K562 (cell line): ENCODE measurements around the gene NANS. TPM values are rescaled to one million over a fixed set of nuclear protein-coding genes. Genes with fewer than 3 reads are reported as not detected.

Source experiments
- CSDE1 ChIP-seq, 2 experiments: fragments of 450-650 bp; IDR thresholded peaks; 2 replicates each; pipeline ENCODE4 v1.6.1; 2016; ENCODE audit warnings: mild to moderate bottlenecking in 1 of 2
- CTCF ChIP-seq, 3 experiments: IDR thresholded peaks in 2 of 3; conservative IDR thresholded peaks in 1 of 3; 2 replicates each; pipeline ENCODE4 v1.5.1; 2011 to 2012; ENCODE audit warnings: low read length in 3 of 3, mild to moderate bottlenecking in 3 of 3, control low read depth in 2 of 3, improper control_type of control experiment in 1 of 3, inconsistent platforms in 1 of 3, low read depth in 1 of 3, mixed read lengths in 1 of 3, moderate library complexity in 1 of 3; ENCODE audit not compliant: insufficient read depth in 2 of 3
- DEAF1 ChIP-seq: fragments of 450-650 bp; formaldehyde crosslinking; IDR thresholded peaks from 2 replicates; pipeline ENCODE4 v1.4.0; 2020; ENCODE audit warnings: mild to moderate bottlenecking, moderate library complexity
- ESRRA ChIP-seq: fragments of 450-650 bp; IDR thresholded peaks from 2 replicates; pipeline ENCODE4 v1.6.1; 2014; ENCODE audit warnings: low read depth, mild to moderate bottlenecking, moderate library complexity, borderline replicate concordance
- FOXO4 ChIP-seq: fragments of 450-650 bp; formaldehyde crosslinking; IDR thresholded peaks from 2 replicates; pipeline ENCODE4 v1.4.0; 2020; ENCODE audit warnings: mild to moderate bottlenecking, moderate library complexity
- L3MBTL2 ChIP-seq: fragments of 450-650 bp; IDR thresholded peaks from 2 replicates; pipeline ENCODE4 v1.6.1; 2016; ENCODE audit warnings: mild to moderate bottlenecking, moderate library complexity
- RCOR1 ChIP-seq, 2 experiments: IDR thresholded peaks; 2 replicates each; pipeline ENCODE4 v1.6.1; 2012; ENCODE audit warnings: low read depth in 2 of 2, low read length in 2 of 2, borderline replicate concordance in 1 of 2, improper control_type of control experiment in 1 of 2
- REST ChIP-seq, 2 experiments: fragments of 450-650 bp; formaldehyde crosslinking in 1 of 2; IDR thresholded peaks; 2 replicates each; pipeline versions ENCODE4 v1.4.0 to v1.6.1; 2014 to 2020; ENCODE audit warnings: mild to moderate bottlenecking in 2 of 2, borderline replicate concordance in 1 of 2, low read depth in 1 of 2
- RFX1 ChIP-seq: fragments of 450-650 bp; IDR thresholded peaks from 2 replicates; pipeline ENCODE4 v1.6.1; 2016; ENCODE audit warnings: mild to moderate bottlenecking, moderate library complexity
- ZEB2 ChIP-seq: fragments of 450-650 bp; IDR thresholded peaks from 2 replicates; pipeline ENCODE4 v1.6.1; 2016
- ZFX ChIP-seq: sonication (generic); formaldehyde crosslinking; IDR thresholded peaks from 2 replicates; pipeline ENCODE4 v1.8.0; 2022; ENCODE audit warnings: mild to moderate bottlenecking, missing genetic modification reagents, moderate library complexity
- ZNF263 ChIP-seq: sonication (generic); formaldehyde crosslinking; IDR thresholded peaks from 2 replicates; pipeline ENCODE4 v1.8.0; 2022; ENCODE audit warnings: mild to moderate bottlenecking, missing genetic modification reagents, borderline replicate concordance
- polyA plus RNA-seq, 8 experiments: library from polyadenylated mRNA; depleted of rRNA in 4 of 8; stranded (reverse) in 5 of 8; unstranded in 3 of 8; fragments of >200 nt; fragmentation: Nextera tagmentation in 2 of 8; fragmentation: Illumina TruSeq in 1 of 8; extraction: Ambion mirVana in 2 of 8; extraction: Trizol in 1 of 8; gene quantifications; 2 replicates each; pipeline versions ENCODE4 v1.2.1 to v1.2.3, GENCODE V29; 2011 to 2014; ENCODE audit warnings: inconsistent platforms in 1 of 8, missing spikeins in 1 of 8
- total RNA-seq, 7 experiments: library from RNA; depleted of rRNA in 6 of 7; stranded (reverse); fragments of >200 nt in 6 of 7; fragmentation: Illumina TruSeq in 2 of 7; extraction: Trizol in 2 of 7; gene quantifications; 2 replicates each; pipeline versions ENCODE4 v1.2.1 to v1.2.3, GENCODE V29; 2011 to 2021; ENCODE audit warnings: low replicate concordance in 1 of 7

NANS gene
- total and polyA plus RNA-seq, 9 of the 15 experiments (the other 6 are each of a cell fraction or from before 2014, with no cell fraction given), result 37.1 to 181 (median 137) TPM

GRCh38 chr9:98034593-98035546, 21.7 kb upstream of the NANS start (continued):
- peak; percentile 11; the same call in 1 of the 2 replicates for TF ChIP-seq ESRRA
- TF ChIP-seq ZFX (CRISPR knock-in tag), result peak; percentile 71
- TF ChIP-seq RFX1, result no peak
- peak; percentile 66 for TF ChIP-seq REST (IDR thresholded peaks at IDR 0.05; ENCODE audit: borderline replicate concordance)
- no peak for TF ChIP-seq REST (CRISPR knock-in tag; IDR thresholded peaks at IDR 0.05; ENCODE audit: low read depth)
- TF ChIP-seq L3MBTL2, result 0 out of 2 replicates have a peak, but pooled peaks have one; percentile 19
- TF ChIP-seq ZEB2, result no peak
- TF ChIP-seq FOXO4, result 0 out of 2 replicates have a peak, but pooled peaks have one; percentile 36
- TF ChIP-seq CTCF (IDR thresholded peaks at IDR 0.05 in 2 of 3, conservative IDR thresholded peaks at IDR 0.05 in 1 of 3; ENCODE audit: insufficient read depth in 2 of 3, low read depth in 1 of 3, low read length in 3 of 3), result peak; percentile 79 to 95 (median 81)
- no peak for TF ChIP-seq CSDE1 (IDR thresholded peaks at IDR 0.05)
- TF ChIP-seq DEAF1 (CRISPR knock-in tag), result 0 out of 2 replicates have a peak, but pooled peaks have one; percentile 27
- TF ChIP-seq ZNF263 (CRISPR knock-in tag), result peak; percentile 89
- TF ChIP-seq RCOR1 (IDR thresholded peaks at IDR 0.05; ENCODE audit: borderline replicate concordance in 1 of 2, low read depth in 2 of 2, low read length in 2 of 2), result peak in 1 of 2 experiments; percentile 55; a peak in 1 of 4 replicates
